GM12801 (cell line): Measurements from ENCODE around the gene ANKRD13B.

ENCODE experiments used
- CTCF ChIP-seq: IDR thresholded peaks from one replicate; pipeline ENCODE4 v1.5.1; 2011; ENCODE audit warnings: control low read depth; ENCODE audit not compliant: insufficient read length; ENCODE audit errors: extremely low read depth

The ANKRD13B gene

GRCh38 chr17:29655323-29655722 is 62.4 kb downstream of the ANKRD13B start:
- no peak for TF ChIP-seq CTCF

- no peak for TF ChIP-seq CTCF
These were observed 66.2 kb downstream of the ANKRD13B start for GRCh38 chr17:29659155-29659554.

- no peak for TF ChIP-seq CTCF
These were observed 68.3 kb downstream of the ANKRD13B start for GRCh38 chr17:29661213-29661612.

GRCh38 chr17:29663155-29663554 is 70.2 kb downstream of the ANKRD13B start:
- no peak for TF ChIP-seq CTCF
